Fibroblast of mammary gland (primary cell): Measurements from ENCODE around the gene TSPEAR.

Experiments used
- DNase-seq: peaks from one replicate; pipeline ENCODE4 v3.0.0-alpha.2; 2010; ENCODE audit warnings: low read depth
- H3K4me3 ChIP-seq: 2 replicates; pipeline ENCODE4 v1.5.1; 2011; ENCODE audit warnings: low read depth, mild to moderate bottlenecking, low read length, moderate library complexity; ENCODE audit not compliant: control insufficient read depth
- CTCF ChIP-seq: conservative IDR thresholded peaks from 2 replicates; pipeline ENCODE4 v1.5.1; 2011; ENCODE audit warnings: low read depth, low read length, inconsistent platforms; ENCODE audit not compliant: control insufficient read depth, insufficient read depth

The TSPEAR gene

GRCh38 chr21:44499631-44500030 is 211.7 kb downstream of the TSPEAR start:
- no peak for DNase-seq
- no peak overlapping the region for H3K4me3 ChIP-seq
- no peak for TF ChIP-seq CTCF

GRCh38 chr21:44499211-44499560 is 212.2 kb downstream of the TSPEAR start:
- DNase-seq: no peak

DNA sequence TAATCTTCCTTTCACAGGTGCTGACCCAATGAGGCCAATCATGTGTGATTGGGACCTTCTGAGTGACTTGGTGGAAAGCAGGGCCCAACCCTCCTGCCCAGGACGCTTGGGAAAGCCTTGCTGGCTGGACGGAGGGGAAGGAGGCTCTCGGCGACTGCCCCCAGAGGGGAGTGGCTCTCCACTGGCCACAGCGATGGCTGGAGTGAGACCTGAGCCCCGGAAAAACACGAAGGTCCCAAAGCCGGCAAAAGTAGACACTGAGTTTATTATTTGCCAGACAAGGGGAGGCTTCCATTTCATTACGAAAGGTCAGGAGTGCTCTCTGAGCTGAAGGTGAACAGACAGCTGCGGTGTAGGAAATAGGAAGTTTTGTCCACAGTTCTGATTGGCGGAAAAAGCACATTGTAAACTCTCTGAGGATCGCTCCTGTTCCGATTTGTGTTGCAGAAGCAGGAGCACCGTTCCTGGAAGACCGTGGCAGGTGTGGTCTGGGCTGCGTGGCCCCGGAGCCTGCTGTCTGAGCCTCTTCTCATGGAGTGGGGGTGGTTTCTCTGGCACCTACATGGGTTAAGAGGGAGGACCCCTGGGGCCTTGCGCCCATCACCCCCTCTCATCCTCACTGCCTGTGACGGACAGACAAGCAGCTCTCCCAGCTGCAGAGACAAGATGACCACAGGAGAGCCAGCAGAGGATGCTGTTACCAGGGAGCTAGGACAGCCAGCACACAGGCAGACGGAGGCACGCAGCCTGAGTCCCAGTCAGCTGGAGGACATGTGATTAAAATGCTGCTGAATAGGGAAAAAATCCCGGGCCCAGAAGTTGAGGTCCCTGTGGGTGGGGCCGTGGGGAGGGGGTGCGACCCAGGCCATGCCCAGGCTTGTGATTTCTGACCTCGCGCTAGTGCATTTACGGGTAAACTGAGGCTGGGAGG is 212.8 kb downstream of the TSPEAR start:
- H3K4me3 ChIP-seq: no peak overlapping the region
- no peak for TF ChIP-seq CTCF
- no peak for DNase-seq

More at GRCh38 chr21:44499211-44499560, 212.2 kb downstream of the TSPEAR start:
- no peak for TF ChIP-seq CTCF
- H3K4me3 ChIP-seq: no peak overlapping the region

DNA sequence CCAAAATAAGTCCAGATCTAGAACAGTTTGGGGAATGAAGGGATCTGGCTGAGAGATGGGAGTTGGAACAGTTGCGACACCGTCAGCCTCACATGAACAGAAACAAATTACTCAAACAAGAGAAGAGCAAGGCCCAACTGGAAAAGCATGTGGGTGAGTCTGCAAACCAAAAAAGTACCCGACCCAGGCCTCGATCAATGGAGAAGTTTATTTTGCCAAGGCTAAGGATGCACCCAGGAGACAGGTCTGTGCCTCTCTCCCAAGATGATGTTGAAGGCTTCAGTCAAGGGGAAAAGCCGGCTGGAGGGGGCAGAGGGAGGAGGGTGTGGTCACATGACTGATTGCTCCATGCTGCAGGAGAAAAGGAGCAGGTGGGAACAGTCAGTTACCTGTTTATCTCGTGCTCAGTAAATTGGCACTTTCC is 213.7 kb downstream of the TSPEAR start:
- H3K4me3 ChIP-seq: no peak overlapping the region
- peak; percentile 24 for DNase-seq
- TF ChIP-seq CTCF: no peak

DNA sequence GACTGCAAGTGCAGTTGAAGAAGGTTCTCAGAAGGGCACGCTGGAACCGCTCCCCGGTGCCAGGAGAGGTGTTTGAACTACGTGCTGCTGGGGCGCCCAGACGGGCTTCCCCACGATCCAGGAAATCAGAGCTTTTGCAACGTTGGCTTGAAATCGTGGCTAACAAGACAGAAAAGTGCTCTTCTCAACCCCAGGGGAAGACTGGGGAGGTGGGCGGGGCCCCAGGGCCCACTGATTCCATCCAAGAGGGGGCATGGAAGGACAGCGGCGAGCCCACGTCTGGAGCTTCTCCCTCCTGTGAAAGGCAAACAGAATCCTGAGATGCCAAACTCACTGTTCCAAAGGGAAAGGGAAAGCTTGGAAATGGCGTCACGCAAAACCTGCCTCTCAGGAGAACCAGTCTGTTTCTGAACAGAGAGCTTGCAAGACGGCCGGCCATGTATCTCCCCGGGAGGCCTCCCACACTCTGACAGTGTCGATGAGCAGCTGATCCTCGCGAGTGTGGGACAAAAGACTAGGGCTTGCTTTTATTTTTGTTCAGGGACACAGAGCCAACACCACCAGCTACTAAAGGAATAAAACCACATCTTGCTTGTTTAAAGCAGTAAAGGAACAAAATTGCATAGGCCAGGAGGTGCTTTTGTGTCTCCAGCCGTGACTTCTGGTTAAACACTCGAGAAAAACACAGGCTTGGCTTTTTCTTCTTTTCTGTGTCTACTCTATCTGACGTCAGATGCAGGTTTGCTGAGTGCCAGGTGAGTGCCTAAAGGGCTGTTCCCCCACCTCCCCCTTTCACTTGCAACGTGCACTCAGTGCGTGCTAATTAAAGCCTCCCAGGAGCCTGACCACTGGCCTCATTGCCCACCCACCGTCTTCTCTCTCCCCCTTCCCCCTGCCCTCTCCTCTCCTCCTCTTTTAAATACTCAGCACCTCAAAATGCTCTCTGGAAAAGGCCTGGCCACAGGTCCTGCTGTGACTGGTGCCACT is 214.5 kb downstream of the TSPEAR start:
- no peak for TF ChIP-seq CTCF
- no peak overlapping the region for H3K4me3 ChIP-seq
- DNase-seq: no peak

DNA sequence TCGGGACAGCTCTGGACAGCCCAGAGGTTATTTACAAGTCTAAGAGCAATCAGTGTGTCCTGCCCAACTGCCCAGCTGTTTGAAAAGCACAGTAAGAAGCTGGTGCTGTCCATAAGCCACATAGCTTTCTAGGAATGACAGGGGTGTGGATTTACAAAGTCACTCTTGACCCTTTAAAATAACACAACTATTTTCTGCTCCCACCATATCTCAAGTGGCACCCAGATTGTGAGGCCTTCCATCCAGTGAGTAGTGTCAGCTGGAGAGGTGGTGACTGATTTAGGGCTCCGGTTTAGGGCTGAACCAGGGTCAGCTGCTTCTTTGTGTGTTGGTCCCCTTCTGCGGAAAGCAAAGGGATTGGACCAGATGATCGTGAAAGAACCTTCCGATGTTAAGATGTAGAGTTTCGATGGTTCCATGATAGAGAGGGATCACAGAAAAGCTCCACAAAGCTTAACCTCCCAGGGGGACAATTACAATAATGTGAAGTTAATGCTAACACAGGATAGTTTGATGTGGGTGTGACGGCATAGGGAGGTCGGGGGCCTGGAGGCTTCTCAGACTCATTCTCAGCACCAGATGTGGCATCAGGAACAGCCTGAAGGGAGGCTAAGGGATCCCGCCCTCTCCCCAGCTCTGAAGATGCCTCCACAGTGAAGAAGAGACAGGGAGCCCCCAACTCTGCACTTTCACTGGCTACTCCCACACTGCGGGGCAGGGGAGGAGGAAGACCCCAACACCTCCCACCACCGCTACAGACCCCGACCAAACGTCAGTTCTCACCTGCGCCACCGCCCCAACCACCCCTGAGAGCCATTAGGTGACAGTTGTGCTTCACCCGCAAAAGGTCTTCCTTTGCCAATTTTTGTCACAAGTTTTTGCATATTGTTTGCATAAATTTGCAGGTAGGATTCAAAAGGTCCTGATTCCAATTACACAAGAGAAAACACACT is 215.5 kb downstream of the TSPEAR start:
- H3K4me3 ChIP-seq: no peak overlapping the region
- TF ChIP-seq CTCF: no peak
- no peak for DNase-seq
